ENCODE results near the gene TOB2. TPM values are rescaled to one million over a fixed set of nuclear protein-coding genes. Genes with fewer than 3 reads are reported as not detected.
"Not testable (repeated sequence)": the region's sequence is repeated elsewhere in the genome, so short reads cannot be mapped to it uniquely, and the experiment has no call there.

Gene TOB2
- total RNA-seq, 1 donor from 2014 or later, result 40.1 TPM

DNA sequence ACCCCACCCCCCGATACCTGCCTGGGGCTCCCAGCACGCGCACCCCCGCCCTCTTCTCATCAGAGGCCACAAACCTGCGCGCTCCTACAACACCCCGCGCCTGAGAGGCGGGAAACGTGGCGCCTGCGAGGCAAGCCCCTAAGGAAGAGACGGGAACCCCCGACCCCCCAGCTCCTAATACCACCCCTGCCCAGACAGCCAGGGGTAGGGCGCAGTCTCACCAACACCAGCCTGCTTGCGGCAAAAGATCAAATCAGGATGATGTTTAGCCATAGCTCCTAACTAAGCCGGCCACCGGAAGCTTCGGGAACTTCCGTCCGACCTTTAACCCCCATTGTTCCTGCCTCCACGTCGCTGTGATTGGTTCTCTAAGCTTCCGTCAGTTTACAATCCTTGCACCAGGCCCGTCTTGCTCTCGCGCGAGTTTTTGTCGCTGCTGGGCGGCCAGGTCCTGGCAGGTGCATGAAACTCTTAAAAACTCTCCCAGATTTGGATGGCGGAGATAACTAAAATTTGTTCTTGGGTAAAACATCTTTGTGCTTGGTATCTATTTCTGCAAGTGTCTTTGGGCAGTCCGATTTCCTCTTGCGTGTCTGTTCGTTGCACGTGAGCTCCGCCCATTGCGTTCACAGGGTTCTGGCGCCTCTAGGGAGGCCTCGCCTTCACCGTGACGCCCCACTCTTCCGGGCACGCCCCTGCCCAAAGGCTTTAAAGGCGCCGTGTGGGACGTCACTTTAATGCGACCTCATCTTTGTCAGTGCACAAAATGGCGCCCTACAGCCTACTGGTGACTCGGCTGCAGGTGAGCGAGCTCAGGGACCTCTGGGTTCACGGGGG lies 22.0 kb upstream of the TOB2 start, which contains the start of the genes ACO2 and PHF5A:
TSS of gene ACO2 (plus strand) at position 737 of the 837 bp plus-strand sequence. CDS start at position 767, 30 bp downstream.
TSS of gene PHF5A (minus strand) at position 312 of the 837 bp plus-strand sequence. CDS start at position 273, 39 bp downstream.
- ATAC-seq (peak; percentile 90), DNase-seq (ENCODE audit: low spot score) (peak; percentile 98)

DNA sequence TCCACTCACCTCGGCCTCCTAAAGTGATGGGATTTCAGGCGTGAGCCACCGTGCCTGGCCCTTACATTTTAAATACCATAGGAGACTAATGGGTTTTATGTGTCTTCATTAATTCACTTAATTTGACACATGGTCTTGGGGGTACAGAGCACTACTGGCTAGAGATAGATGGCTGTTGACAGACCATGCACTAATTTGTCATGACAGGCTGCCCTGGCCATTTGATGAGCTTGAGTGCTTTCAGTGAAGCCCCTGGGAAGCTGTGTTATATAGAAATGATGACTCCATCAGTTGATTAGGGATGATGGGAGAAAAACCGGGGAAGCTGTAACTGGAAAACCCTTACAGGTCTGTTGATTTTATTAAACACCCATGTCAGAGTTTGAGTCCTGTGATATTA lies 15.3 kb upstream of the TOB2 start:
- ATAC-seq, result no peak
- DNase-seq (ENCODE audit: low spot score), result no peak

DNA sequence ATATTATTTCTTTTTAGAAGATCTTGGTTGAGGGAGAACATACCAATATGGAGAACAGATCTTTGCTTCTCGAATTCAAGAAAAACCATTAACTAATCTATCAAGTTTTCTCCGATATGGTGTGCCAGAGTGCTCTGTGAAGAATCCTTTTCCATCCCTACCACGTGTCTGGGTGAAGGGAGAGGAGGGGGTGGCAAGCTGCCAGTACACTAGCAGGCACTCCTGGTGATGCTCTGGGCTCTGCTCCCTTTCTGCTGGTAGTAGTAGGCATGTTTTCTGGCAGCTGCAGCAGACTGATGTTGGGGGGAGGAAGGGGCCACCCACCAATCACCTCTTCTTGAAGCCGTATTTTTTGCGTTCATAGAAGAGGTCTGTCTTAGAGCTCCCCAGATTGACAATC lies 13.5 kb upstream of the TOB2 start:
- not testable (repeated sequence) for DNase-seq (ENCODE audit: low spot score)
- ATAC-seq, result peak; percentile 35

DNA sequence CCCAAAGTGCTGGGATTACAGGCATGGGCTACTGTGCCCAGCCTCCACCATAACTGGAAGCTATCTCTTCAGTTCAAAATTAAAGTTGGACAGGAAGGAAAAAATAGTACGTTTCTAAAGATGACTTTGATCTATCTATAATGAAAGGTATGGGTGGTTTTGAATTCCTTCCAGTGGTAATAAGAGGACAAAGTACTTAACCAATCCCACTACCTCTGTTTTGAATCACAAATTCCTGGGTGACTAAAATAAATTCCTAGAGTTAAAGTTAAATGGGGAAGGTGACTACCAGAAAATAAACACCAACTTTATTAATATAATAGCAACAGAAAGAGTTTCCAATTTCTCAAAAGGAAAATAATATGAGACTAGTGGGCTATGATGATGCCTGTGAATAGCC lies 12.8 kb upstream of the TOB2 start:
- DNase-seq (ENCODE audit: low spot score) (no peak), ATAC-seq (no peak)

DNA sequence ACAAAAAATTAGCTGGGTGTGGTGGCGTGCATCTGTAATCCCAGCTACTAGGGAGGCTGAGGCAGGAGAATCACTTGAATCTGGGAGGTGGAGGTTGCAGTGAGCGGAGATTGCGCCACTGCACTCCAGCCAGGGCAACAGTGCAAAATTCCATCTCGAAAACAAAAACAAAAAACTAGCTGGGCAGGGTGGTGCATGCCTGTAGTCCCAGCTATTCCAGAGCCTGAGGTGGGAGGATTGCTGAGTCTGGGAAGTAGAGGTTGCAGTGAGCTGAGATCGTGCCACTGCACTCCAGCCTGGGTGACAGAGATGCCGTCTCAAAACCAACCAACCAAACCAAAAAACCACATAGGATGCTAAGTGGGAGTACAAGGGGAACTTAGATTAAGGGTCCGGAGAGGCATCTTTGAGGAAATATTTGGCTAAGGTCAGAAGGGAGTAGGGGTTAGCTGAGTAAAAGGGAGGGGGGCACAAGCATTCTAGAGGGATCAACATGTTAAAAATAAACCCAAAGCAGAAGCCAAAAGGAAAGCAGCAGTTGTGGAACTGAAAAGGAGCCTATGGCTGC lies 11.6 kb upstream of the TOB2 start:
- ATAC-seq (no peak), DNase-seq (ENCODE audit: low spot score) (no peak)

DNA sequence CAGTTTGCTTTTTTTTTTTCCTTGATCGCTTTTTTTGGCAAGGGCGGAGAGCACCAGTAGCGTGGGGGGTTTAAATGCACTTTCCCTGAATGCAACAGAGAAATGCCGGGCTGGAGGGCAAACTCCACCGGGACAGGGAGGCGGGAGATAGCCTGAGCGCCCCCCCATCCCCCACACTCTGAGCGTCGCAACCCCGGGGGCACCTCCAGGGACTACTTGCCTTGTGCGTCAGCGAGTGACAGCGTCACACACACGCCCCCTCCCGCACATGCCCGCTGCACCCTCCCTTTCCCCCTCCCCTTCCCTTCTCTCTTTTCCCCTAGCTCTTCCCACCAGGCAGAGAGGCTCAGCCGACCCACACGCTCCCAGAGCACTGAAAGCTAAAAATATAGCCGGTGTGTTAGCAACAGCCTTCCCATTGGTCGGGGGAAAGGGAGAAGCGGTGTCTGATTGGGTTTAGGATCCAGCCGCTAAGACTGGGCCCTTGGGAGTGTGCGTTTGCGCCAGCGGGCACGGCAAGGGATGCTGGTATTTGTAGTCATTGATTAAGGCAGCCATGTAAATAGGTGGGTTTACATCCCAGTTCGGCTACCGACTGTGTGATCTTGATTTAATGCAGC lies 1.7 kb upstream of the TOB2 start:
- DNase-seq (ENCODE audit: low spot score) (peak; percentile 97), ATAC-seq (peak; percentile 68)

DNA sequence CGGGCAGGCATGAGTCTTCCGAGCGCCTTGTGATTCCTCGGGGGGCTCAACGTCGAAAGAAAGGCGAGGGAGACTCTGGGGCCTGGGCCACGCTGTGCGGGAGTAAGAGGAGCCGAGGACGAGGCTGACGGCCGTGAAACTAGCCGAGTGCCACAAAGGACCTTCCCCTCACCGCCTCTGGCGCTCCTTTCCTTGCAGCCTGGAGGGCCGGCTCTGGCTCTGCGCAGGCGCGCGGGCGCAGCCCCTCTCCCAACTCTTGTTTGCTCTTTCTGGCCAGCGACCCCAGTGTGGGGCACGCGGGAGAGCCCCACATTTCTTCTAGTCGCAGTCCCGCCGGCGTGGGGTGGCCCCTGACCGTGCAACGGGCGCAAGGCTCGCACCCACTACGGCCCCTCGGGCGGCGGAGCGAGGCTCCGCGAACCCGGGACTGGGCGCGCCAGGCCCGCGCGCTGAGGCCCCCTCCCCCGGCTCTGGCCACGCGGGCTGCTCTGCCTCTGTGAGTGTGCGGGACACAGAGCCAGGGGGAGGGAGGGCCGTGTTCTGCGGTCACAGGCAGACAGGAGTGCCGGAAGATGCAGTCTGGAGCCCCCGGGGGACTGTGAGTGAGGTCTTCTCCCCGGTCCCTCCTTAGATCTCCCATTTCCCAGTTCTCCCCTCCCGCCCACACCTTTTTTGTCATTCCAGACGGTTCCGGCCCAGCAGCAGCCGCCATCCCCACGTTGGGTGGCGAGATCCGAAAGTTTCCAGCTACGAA lies 1.0 kb upstream of the TOB2 start:
- ATAC-seq, result peak; percentile 35
- DNase-seq (ENCODE audit: low spot score), result peak; percentile 77

DNA sequence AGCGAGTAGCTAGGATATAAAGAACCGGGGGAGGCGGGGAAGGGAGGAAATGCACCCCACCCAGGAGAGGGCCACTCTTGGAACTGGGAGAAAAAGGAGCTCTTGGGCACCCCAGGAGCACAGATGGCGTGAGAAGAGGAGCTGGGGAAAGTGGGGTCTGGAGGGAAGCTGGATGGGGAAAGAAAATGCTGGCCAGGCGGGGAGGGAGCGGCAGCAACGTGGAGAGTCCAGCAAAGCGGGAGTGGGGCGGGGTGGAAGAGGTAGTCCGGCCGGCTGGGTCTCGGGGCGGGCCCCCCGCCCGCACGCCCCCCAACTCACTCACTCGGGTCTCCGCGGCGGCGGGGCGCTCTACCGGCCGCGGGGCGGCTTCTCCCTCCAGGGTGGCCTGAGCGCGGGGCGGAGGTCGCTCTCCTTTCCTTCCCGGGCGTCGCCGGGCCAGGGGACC lies 522 bp downstream of the TOB2 start:
- DNase-seq (ENCODE audit: low spot score) (peak; percentile 59), ATAC-seq (no peak)

DNA sequence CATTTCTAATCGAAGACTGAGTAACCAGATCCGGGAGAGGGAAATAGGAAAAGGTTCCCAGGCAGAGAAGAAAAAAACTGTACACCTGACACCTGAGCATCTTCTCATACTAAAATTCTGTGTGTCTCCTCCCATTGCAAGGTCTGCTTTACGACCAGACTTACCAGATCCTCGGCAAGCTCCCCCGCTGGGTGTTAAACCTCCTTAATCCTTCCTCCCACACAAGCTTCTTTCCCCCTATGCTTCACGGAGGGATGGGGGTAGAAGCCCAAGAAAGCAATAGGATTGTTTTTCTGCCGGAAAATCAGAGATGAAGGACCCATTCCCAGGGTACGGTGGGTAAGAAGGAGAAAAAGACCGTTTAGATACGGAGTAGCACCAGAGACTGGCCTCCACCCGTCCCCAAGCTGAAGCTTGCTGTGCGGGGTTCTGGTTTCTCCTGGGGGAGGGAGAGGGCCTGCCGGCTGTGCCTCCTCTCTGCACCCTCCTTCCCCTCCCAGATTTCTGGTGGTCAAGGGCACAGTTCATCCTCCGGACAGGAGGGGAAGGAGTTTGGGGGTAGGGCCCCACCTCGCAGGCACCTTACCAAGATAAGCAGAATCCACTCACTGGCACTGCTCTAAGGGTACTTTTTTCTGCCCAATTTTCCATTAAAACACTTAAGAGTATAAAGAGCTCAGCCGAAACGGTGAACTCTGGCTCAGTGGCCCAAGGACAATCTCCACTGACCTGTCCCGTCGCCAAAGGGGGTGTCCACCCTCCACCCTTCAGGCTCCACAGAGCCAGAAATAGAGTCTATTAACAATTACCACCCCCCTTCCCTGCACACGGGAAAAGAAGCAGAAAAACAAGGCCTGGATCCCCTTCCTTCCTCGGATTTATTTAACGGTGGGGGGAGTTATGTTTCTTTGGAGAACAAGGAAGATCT lies 1.2 kb downstream of the TOB2 start:
- DNase-seq (ENCODE audit: low spot score) (no peak), ATAC-seq (no peak)

DNA sequence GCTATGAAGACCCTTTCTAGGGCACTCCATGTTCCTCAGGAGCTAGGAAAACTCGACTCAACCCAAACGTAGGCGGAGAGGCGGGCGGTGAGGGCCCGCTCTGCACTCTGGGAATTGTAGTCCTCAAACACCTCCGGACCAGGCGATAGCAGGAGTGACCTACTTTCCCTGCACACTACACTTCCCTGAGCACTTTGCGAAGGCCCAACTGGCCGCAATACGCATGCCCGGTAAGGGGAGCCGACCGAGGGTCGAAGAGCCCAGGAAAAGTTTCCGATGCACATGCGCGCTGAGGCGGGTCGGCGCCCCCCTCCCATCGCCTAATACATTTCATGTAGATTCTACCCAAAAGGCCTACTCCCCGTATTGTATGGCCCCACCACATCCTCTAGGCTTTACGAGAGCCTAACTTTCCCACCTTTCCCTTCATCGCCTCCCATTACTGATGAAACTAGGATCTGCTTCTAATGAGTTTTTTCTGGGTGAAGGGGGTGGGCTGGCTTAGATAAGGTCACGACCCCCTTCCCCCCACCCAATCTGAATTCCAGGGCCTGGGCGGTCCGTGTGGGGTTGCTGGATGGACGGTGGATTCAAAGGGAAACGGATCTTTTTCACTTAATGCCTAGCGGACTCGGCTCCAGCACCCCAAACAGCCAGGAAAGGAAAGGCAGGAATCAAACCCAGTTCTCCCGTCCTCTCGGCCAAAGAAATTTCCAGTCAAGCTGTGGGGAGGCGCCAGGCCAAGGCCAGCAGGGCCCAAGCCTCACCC lies 2.1 kb downstream of the TOB2 start:
- ATAC-seq (peak; percentile 53), DNase-seq (ENCODE audit: low spot score) (peak; percentile 92)

DNA sequence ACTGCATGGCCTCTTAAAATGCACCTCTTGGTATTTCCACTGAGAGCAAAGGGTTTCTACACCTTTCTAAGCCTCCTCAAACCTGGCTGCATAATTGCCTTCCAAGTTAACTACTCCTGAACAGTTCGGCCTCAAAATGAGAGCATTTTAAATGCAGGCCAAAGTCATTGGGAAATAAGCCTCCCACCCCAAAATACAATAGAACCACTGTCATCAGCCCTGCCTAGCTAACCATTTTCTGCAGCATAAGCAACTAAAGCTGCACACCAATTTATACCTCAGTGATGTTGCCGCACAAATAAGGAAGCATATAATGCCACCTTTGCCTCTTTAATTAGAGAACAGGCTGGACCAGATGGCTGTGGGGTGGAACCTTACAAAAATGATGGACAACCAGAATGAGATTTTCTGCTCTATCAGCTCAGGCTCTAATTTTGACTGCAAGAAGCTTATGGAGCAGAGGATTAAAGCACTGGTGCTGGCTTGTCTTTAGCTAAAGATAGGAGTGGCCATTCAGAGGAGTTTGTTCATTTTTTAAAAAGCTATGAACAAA lies 4.3 kb downstream of the TOB2 start:
- ATAC-seq, result no peak
- no peak for DNase-seq (ENCODE audit: low spot score)

DNA sequence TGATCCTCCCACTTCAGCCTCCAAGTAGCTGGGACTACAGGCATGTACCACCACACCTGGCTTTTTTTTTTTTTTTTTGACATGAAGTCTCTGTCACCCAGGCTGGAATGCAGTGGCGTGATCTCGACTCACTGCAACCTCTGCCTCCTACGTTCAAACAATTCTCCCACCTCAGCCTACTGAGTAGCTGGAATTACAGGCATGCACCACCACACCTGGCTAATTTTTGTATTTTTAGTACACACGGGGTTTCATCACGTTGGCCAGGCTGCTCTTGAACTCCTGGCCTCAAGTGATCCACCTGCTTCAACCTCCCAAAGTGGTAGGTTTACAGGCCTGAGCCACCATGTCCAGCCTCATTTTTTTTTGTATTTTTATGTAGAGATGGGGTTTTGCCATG lies 6.1 kb downstream of the TOB2 start:
- not testable (repeated sequence) for DNase-seq (ENCODE audit: low spot score); ATAC-seq

DNA sequence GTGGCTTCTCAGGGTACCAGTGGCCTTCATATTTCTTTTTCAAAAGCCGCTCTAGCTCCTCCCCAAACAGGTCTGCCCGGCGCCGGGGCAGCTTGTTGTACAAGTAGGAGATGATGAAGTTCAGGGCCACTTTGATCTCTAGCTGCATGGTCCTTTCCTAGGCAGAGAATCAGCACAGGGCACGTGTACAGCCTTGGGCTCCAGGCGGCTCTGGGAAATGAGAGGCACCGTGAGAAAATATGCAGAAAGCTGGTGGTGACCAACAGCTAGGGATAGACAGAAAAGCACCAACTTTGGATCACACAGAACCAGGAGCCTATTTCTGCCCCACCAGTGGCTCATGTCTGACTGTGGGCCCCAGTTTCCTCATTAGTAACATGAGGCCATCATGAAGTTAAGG lies 9.4 kb downstream of the TOB2 start:
- no peak for ATAC-seq
- no peak for DNase-seq (ENCODE audit: low spot score)

DNA sequence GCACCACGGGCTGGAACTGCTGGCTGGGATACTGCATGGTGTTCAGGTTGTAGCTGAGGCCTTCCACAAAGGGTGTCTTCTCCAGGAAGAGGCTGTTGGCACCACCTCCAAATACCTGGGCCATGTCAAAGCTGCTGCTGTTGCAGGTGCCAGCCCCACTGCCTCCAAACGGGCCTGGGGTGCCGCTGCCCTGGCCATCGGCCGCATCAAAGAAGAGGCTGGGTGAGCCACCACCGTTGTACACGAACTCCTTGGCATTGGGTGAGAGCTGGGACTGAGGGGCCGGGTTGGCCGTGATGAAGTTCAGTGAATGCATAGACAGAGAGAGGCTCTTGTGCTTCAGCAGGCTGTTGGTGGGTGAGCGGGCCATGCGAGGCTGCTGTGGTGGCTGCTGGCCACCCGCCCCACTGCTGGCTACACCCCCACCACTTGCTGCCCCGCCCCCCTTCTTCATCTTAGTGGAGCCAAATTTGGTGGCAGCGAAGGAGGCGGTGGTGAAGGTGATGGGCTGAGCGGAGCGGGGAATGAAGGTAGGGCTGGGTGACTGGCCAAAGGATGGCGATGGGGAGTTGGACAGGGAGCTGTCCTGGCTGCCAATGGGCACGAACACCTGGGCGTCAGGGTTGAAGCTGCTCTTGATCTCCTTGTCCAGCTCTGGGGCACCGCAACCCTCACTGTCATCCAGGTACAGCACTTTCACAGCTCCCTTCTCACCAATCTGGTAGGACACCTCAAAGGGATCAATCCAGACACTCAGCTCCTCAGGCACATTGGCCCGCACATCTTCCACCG lies 10.1 kb downstream of the TOB2 start:
- peak; percentile 19 for ATAC-seq
- no peak for DNase-seq (ENCODE audit: low spot score)

DNA sequence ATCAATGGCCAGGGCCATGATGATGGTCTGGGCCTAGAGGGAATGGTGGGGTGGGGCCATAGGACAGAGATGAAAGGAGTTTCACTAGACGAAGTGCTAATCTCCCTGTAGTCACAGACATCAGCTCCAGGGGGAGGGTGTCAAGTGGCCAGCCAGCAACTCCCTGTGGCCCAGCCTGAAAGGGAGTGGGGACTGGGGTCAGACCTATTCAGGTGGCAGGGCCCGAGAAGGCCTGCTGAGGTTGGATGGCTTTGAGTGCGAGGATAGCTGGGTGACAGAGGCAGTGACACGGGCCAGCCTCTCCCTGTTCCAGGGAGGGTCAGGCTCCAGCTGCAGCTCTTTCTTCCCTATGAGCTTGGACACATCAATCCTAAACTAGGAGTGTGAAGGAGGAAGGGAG lies 11.0 kb downstream of the TOB2 start:
- DNase-seq (ENCODE audit: low spot score) (no peak), ATAC-seq (peak; percentile 2)

DNA sequence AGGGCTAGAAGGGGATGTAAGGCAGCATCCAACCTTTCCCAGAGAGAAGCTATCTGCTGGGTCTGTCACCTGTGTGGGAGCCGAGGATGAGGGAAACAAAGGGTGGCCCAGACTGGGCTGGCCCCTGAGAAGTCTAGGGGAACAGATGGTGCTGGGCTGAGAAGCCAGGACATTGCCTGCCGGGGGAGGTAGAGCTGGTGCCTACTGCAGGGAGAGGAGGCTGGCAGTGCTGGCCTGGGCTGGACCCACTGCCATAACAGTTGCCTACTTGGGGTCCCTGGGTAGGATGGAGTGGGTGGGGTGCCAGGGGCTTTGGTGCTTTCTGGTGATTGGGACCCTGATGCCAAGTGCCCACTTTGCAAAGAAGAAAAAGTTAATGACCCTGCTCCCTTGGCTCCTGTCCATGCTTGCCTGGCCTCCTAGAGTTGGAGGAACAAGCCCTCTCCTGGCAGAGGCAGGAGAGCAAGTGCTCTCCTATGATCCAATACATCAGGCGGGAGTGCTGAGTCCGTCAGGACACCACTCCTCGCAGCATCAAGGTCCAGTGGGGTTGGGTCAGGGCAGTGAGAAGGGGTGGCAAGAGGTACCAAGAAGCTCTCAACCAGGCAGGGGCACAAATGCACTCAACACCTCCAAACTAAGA lies 12.1 kb downstream of the TOB2 start:
- peak; percentile 56 for ATAC-seq
- not testable (repeated sequence) for DNase-seq (ENCODE audit: low spot score)

DNA sequence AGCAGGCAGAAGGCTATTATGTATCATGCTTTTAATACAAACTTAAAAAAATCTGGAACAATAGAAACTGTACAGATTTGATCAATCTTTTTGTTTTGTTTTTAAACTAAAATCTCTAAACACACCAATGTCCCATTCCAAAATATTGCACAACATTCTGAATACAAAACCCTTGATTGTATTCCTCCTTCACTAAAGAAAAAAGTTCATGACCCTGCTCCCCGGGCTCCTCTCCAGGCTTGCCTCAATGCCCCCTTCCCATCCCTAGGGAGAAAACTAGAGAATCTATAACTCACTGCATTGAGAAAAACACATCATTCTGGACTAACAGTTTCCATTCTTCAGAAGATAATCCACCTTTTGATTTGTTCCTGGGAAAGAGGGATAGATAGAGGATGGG lies 13.1 kb downstream of the TOB2 start:
- DNase-seq (ENCODE audit: low spot score); ATAC-seq: not testable (repeated sequence)

DNA sequence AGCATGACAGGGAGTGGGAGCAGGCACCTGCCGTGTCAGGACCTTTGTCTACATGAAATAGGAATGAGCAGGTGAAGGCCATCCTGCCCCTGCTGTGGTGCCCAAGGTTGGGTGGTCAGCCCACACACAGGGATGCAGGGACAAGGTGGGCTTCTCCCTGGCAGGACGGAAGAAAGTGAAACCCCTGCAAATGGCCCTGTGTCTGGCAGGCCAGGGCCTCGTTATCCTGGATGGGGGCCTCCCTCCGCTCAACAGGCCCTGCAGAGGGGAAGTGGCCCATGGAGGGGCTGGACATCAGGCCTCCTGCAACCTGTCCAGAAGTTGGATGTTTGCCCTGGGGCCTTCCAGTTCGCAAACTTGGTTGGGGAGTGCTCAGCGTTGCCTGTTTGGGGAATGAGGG lies 14.9 kb downstream of the TOB2 start:
- ATAC-seq, result no peak
- no peak for DNase-seq (ENCODE audit: low spot score)

Data from left lobe of liver (tissue), 2 donors.